ENCODE measurements around the gene GIT2.

The GIT2 gene

GRCh38 chr12:109951751-109952150, 44.4 kb downstream of the GIT2 start:
- peaks cover 6 to 8% of the 10 kb centered on the region in 2 experiments for H3K4me1 ChIP-seq (ENCODE audit: control insufficient read depth in 1 of 2, insufficient read depth in 1 of 2, low read depth in 1 of 2, low read length in 1 of 2)
- TF ChIP-seq CTCF (IDR thresholded peaks at IDR 0.05): no peak
- H3K36me3 ChIP-seq: peaks cover 100% of the 10 kb centered on the region
- no peaks in the 10 kb centered on the region for H3K9me3 ChIP-seq
- H3K27me3 ChIP-seq: no peaks in the 10 kb centered on the region
- no peak overlapping the region for H3K4me3 ChIP-seq (ENCODE audit: low read depth in 1 of 2, low read length in 1 of 2)
- H3K27ac ChIP-seq: no peak overlapping the region

GRCh38 chr12:109951136-109951535, 45.0 kb downstream of the GIT2 start:
- H3K27ac ChIP-seq: no peak overlapping the region

GRCh38 chr12:109950625-109951024, 45.5 kb downstream of the GIT2 start:
- TF ChIP-seq CTCF (IDR thresholded peaks at IDR 0.05): no peak
- Histone ChIP-seq H3K27ac (no peak overlapping the region), H3K4me1 (ENCODE audit: control insufficient read depth in 1 of 2, insufficient read depth in 1 of 2, low read depth in 1 of 2, low read length in 1 of 2) (peaks cover 13% of the 10 kb centered on the region in 2 experiments), H3K36me3 (peaks cover 100% of the 10 kb centered on the region), H3K27me3 (no peaks in the 10 kb centered on the region), H3K4me3 (ENCODE audit: low read depth in 1 of 2, low read length in 1 of 2) (no peak overlapping the region), H3K9me3 (no peaks in the 10 kb centered on the region)

More at GRCh38 chr12:109951136-109951535, 45.0 kb downstream of the GIT2 start:
- peaks cover 100% of the 10 kb centered on the region for H3K36me3 ChIP-seq
- H3K4me3 ChIP-seq (ENCODE audit: low read depth in 1 of 2, low read length in 1 of 2): no peak overlapping the region
- TF ChIP-seq CTCF (IDR thresholded peaks at IDR 0.05): no peak
- H3K27me3 ChIP-seq: no peaks in the 10 kb centered on the region
- H3K4me1 ChIP-seq (ENCODE audit: control insufficient read depth in 1 of 2, insufficient read depth in 1 of 2, low read depth in 1 of 2, low read length in 1 of 2): peaks cover 12 to 13% of the 10 kb centered on the region in 2 experiments
- no peaks in the 10 kb centered on the region for H3K9me3 ChIP-seq

GRCh38 chr12:109949089-109949488, 47.1 kb downstream of the GIT2 start:
- peaks cover 13% of the 10 kb centered on the region in 2 experiments for H3K4me1 ChIP-seq (ENCODE audit: control insufficient read depth in 1 of 2, insufficient read depth in 1 of 2, low read depth in 1 of 2, low read length in 1 of 2)
- no peak for TF ChIP-seq CTCF (IDR thresholded peaks at IDR 0.05)
- H3K27me3 ChIP-seq: no peaks in the 10 kb centered on the region
- peaks cover 100% of the 10 kb centered on the region for H3K36me3 ChIP-seq
- no peak overlapping the region for H3K4me3 ChIP-seq (ENCODE audit: low read depth in 1 of 2, low read length in 1 of 2)
- peak overlapping the region; percentile 71 for H3K27ac ChIP-seq
- H3K9me3 ChIP-seq: no peaks in the 10 kb centered on the region

- Histone ChIP-seq H3K36me3 (peaks cover 100% of the 10 kb centered on the region), H3K27me3 (no peaks in the 10 kb centered on the region), H3K4me1 (ENCODE audit: control insufficient read depth in 1 of 2, insufficient read depth in 1 of 2, low read depth in 1 of 2, low read length in 1 of 2) (peaks cover 13% of the 10 kb centered on the region in 2 experiments), H3K27ac (peak overlapping the region; percentile 71), H3K9me3 (no peaks in the 10 kb centered on the region), H3K4me3 (ENCODE audit: low read depth in 1 of 2, low read length in 1 of 2) (no peak overlapping the region)
- no peak for TF ChIP-seq CTCF (IDR thresholded peaks at IDR 0.05)
Observed at GRCh38 chr12:109948368-109948767, 47.8 kb downstream of the GIT2 start.

- no peak for TF ChIP-seq CTCF (IDR thresholded peaks at IDR 0.05)
- Histone ChIP-seq H3K9me3 (no peaks in the 10 kb centered on the region), H3K36me3 (peaks cover 100% of the 10 kb centered on the region), H3K27me3 (no peaks in the 10 kb centered on the region), H3K4me3 (ENCODE audit: low read depth in 1 of 2, low read length in 1 of 2) (no peak overlapping the region), H3K4me1 (ENCODE audit: control insufficient read depth in 1 of 2, insufficient read depth in 1 of 2, low read depth in 1 of 2, low read length in 1 of 2) (peaks cover 13% of the 10 kb centered on the region in 2 experiments), H3K27ac (peak overlapping the region; percentile 71)
Observed at GRCh38 chr12:109947521-109947920, 48.6 kb downstream of the GIT2 start.

All from neutrophil (primary cell).